ENCODE data around the gene ASPG. TPM values are rescaled to one million over a fixed set of nuclear protein-coding genes. Genes with fewer than 3 reads are reported as not detected.
A peak's percentile ranks its signal among the peaks of the same experiment; 100 is the strongest.

Gene ASPG
- total RNA-seq, 4 donors from 2014 or later: 12.2 to 78.2 (median 40.8) TPM

GRCh38 chr14:104105822-104106470, 20.4 kb downstream of the ASPG start:
- Histone ChIP-seq H3K36me3 (no peaks in the 10 kb centered on the region), H3K27ac (peak overlapping the region; percentile 72 to 93 (median 85)), H3K4me3 (peak overlapping the region in 1 of 4 donors; percentile 31), H3K4me1 (peaks cover 40 to 99% (median 44%) of the 10 kb centered on the region in 3 donors), H3K27me3 (peaks cover 0 to 10% (median 0%) of the 10 kb centered on the region in 4 donors), H3K9me3 (no peaks in the 10 kb centered on the region)
- TF ChIP-seq POLR2A (IDR thresholded peaks at IDR 0.05): no peak
- TF ChIP-seq CTCF (IDR thresholded peaks at IDR 0.05): no peak
- intact Hi-C loops (cut with DNase I): no loop called here
- WGBS, 2 donors: 53 to 60% methylated on average over 1 to 4 of the region's 18 CpGs
- no peak for DNase-seq

- no peaks in the 10 kb centered on the region for H3K36me3 ChIP-seq
- no peak for TF ChIP-seq CTCF (IDR thresholded peaks at IDR 0.05)
- no peak for TF ChIP-seq POLR2A (IDR thresholded peaks at IDR 0.05)
- H3K4me3 ChIP-seq: peak overlapping the region in 1 of 4 donors; percentile 31
- no peaks in the 10 kb centered on the region for H3K9me3 ChIP-seq
- no CpG with 5 or more reads among the region's 20 CpGs for WGBS, 2 donors
- H3K27me3 ChIP-seq: peaks cover 0 to 10% (median 0%) of the 10 kb centered on the region in 4 donors
- DNase-seq: no peak
- H3K4me1 ChIP-seq: peaks cover 39 to 99% (median 43%) of the 10 kb centered on the region in 3 donors
- peak overlapping the region; percentile 72 to 93 (median 85) for H3K27ac ChIP-seq
- intact Hi-C loops (cut with DNase I): no loop called here
Measured at GRCh38 chr14:104106471-104106991, 21.0 kb downstream of the ASPG start.

GRCh38 chr14:104107101-104107581, 21.6 kb downstream of the ASPG start:
- DNase-seq: no peak

DNA sequence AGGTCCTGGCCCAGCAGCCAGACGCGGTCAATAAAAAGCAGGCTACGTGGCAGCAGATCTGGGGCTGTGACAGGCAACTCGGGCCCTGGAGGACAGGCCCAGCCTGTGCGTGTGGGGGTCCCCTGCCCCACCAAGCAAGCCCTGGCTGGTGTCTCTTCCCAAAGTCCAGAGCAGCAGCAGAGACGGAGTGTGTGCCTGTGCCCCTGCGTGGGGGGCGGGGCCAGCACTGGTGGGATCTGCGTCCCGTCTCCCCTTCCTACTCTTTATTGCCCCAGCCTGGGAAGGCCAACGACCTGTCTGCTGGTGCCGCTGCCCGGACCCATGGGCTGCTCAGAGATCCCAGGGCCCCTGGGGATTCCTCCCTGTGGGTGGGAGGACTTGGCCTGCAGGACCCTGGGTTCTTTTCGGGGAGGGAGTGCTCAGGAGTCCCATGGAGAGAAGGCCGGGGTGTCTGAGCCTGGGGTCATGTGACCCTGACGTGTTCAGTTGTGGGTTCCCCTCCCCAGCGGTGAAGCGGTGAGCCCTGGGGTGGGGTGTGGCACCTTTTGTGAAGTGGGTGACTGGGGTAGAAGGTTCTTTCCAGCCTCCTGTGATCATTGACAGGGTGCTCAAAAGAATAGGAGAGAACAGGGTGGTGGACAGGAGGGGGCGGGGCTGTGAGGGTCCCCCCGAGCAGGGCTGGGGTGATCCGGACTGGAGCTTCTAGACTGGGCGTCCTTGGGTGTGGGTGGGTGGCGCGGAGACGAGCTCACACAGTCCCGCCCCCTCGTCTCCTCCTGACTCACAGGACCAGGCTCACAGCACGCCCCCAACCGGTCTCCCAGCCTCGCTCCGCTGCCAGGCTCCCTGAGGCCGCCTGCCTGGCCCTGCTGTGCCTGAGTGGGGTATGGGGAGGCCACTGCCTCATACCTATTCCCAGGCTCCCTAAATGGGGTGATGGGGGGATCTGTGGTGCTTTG, 22.4 kb downstream of the ASPG start:
- 59 to 75% methylated on average over 5 to 21 of the region's 32 CpGs for WGBS, 2 donors
- no peaks in the 10 kb centered on the region for H3K36me3 ChIP-seq
- no peak for DNase-seq
- peaks cover 47 to 100% (median 52%) of the 10 kb centered on the region in 3 donors for H3K4me1 ChIP-seq
- peak overlapping the region; percentile 72 to 93 (median 85) for H3K27ac ChIP-seq
- no peaks in the 10 kb centered on the region for H3K9me3 ChIP-seq
- intact Hi-C loops (cut with DNase I): no loop called here
- TF ChIP-seq POLR2A (IDR thresholded peaks at IDR 0.05) (no peak), CTCF (IDR thresholded peaks at IDR 0.05) (no peak)
- H3K27me3 ChIP-seq: peaks cover 0 to 15% (median 0%) of the 10 kb centered on the region in 4 donors
- H3K4me3 ChIP-seq: peak overlapping the region; percentile 6 to 32 (median 26)

More at GRCh38 chr14:104107101-104107581, 21.6 kb downstream of the ASPG start:
- TF ChIP-seq POLR2A (IDR thresholded peaks at IDR 0.05) (no peak), CTCF (IDR thresholded peaks at IDR 0.05) (no peak)
- intact Hi-C loops (cut with DNase I): no loop called here
- H3K27ac ChIP-seq: peak overlapping the region; percentile 72 to 93 (median 85)
- H3K9me3 ChIP-seq: no peaks in the 10 kb centered on the region
- H3K4me1 ChIP-seq: peaks cover 42 to 99% (median 45%) of the 10 kb centered on the region in 3 donors
- H3K36me3 ChIP-seq: no peaks in the 10 kb centered on the region
- WGBS, 2 donors: 81 to 88% methylated on average over 1 to 4 of the region's 19 CpGs
- peak overlapping the region in 1 of 4 donors; percentile 31 for H3K4me3 ChIP-seq
- H3K27me3 ChIP-seq: peaks cover 0 to 10% (median 0%) of the 10 kb centered on the region in 4 donors

Data from esophagus squamous epithelium (tissue), 5 donors.